RPMI7951 (cell line): ENCODE data around the gene CCNK. TPM values are rescaled to one million over a fixed set of nuclear protein-coding genes. Genes with fewer than 3 reads are reported as not detected.
A peak's percentile ranks its signal among the peaks of the same experiment; 100 is the strongest.

ENCODE experiments used
- DNase-seq: peaks from one replicate; pipeline ENCODE4 v3.0.0-alpha.2; 2012; ENCODE audit warnings: low read depth
- total RNA-seq: library from RNA; depleted of rRNA; stranded (reverse); fragments of >200 nt; shearing (Covaris generic); gene quantifications from 2 replicates; pipeline ENCODE4 v1.2.3, GENCODE V29; 2014

CCNK gene
- total RNA-seq, 1 experiment from 2014 or later, result 15.7 TPM

GRCh38 chr14:99466758-99467157, 14.5 kb upstream of the CCNK start:
- no peak for DNase-seq

GRCh38 chr14:99467336-99468078, 13.7 kb upstream of the CCNK start:
- DNase-seq, result no peak

- no peak for DNase-seq
Measured at GRCh38 chr14:99468081-99468480, 13.1 kb upstream of the CCNK start.

DNA sequence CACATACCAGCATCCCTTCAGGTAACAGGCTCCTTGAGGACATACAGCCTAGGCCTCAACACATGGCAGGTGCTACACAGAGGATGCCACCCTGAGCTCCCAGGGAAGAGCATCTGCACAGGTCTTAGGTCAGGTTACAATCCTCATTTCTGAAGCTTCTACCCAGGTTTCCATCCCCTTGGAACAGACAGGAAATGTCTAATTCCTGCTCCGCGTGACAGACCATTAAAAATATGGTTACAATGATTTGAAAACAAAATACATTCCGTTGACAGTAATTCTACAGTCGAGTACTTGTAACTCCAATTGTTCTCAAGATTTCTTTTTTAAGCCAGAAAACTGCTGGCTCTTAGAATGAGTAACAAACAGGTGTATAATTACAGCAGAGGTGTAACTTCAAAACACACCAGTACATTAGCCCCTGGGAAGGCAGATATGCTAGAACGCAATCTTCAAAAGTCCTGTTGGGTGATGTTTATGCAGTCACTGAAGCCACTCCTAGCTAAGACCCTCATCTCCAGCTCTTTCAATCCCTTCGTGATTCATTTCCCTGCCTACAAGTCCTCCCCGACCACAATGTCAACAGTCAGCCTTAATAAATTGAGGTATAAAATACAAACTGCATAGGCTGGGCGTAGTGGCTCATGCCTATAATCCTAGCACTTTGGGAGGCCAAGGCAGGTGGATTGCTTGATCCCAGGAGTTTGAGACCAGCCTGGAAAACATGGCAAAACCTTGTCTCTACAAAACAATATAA, 12.2 kb upstream of the CCNK start:
- DNase-seq, result no peak

DNA sequence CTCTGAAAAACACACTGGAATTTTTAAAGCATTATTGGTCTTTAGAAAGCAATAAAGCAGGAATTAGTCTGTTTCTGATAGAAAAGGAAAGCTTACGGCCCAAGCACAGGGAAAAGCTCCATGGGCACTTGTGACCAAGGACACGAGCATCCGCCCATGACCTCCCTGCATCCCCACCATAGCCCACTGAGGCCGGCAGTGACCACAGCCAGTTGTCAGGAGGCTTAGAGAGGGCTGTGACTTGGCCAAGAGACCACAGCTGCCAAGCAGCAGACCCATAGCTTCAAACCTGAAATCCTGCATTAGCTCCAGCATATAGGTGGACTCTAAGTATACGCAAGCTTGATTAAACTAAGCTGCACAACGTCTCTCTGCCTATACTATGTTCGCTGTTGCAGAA, 9.5 kb upstream of the CCNK start:
- DNase-seq, result no peak

- no peak for DNase-seq
Measured at GRCh38 chr14:99472937-99473336, 8.3 kb upstream of the CCNK start.

DNA sequence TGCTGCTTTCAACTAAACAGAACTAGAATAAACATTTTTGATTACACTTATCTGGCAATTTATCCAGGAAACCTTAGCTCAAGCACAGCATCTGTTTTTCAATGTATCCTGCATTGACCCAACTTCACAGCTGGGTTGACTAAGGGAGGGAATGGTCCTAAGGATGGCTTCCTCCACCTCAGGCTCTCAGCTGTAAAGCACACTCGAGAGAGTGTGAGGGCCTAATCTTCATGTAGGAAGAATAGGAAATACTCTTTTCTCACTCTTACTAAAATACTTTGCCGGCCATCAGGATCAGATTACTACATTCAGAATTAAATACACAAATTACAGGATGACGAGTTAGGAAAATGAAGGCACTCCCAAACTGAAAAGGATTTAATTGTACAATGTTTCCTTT, 7.8 kb upstream of the CCNK start:
- no peak for DNase-seq

DNA sequence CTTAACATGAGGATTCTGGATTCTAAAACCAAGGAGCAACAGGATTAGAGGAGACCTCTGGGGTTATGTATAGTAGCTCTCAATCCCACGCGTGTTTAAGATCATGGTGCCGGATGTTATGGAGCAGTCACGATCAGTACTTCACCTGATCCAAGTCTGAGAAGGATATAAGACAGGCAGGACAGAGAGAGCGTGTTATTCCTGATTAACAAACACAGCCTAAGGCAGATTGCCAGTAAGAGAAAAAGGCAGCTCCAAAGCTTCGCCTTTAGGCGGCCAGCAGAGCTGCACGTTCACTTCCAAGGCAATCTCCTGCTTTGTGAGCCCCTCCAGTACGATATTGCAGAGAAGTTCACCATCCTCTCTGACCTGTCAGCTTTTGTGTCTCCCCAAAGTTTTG, 6.0 kb upstream of the CCNK start:
- peak; percentile 24 for DNase-seq

DNA sequence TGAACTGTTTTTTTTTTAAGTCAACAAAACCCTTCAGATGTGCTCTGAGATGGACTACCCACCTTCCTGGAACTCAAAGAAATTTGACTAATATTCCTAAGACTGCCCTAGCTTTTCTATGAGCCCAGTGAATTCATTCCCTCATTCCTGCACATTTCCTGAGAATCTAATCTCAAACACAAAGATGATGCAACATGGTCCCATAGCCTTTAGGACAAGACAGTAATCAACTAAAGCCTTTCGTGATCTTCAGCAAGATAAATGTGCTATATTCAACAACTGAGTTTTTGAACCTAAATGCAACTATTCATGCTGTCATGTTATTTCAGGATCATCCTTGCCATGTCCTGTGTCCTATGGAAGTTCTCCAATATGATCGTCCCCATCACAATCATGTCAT, 5.5 kb upstream of the CCNK start:
- DNase-seq, result no peak

- peak; percentile 18 for DNase-seq
Measured at GRCh38 chr14:99476864-99477263, 4.3 kb upstream of the CCNK start.

- no peak for DNase-seq
Measured at GRCh38 chr14:99478128-99478527, 3.1 kb upstream of the CCNK start.

- no peak for DNase-seq
Measured at GRCh38 chr14:99479160-99479905, 1.9 kb upstream of the CCNK start.

GRCh38 chr14:99479906-99480869, 1.0 kb upstream of the CCNK start, which contains the start of gene SETD3:
SETD3 (minus strand) TSS chr14:99480859; CDS start chr14:99465805, 15,054 bp downstream.
- peak; percentile 63 for DNase-seq

GRCh38 chr14:99481745-99482099, 513 bp downstream of the CCNK start:
- peak; percentile 29 for DNase-seq

DNA sequence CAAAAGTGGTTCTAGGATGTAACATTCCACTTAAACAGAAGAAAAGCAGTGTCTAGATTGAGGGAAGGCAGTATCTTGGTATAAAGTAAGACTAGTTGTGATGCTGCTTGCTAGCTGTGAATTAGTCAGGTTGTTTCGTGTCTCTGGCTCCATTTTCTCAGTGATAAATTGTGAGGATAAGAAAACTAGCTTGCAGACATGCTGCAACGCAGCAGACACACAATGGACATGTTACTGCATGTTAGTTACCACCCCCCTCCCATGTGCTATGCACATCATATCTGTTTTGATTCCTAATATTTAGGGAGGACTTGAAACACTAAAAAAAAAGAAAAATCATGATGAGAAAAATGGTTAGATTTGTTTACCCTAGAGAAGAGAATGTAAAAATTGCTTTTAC, 2.9 kb downstream of the CCNK start:
- DNase-seq, result no peak

DNA sequence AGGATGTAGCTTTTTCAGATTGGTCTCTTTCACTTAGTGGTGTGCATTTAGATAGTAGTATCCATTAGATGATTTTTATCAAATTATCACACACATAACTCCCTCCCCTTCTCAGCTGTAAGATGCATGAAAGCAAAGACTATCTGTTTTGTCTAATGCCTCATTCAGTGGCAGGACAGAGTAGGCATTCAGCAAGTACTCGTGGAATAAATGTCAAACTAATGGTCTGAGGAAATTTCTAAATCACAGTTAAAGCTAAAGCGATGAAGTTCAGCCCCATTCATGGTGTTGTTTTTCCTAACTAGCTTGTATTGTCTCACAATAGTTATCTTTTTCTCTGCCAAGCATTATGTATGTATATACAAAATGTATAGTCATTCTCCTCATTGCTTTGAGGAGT, 16.1 kb downstream of the CCNK start:
- DNase-seq, result no peak

DNA sequence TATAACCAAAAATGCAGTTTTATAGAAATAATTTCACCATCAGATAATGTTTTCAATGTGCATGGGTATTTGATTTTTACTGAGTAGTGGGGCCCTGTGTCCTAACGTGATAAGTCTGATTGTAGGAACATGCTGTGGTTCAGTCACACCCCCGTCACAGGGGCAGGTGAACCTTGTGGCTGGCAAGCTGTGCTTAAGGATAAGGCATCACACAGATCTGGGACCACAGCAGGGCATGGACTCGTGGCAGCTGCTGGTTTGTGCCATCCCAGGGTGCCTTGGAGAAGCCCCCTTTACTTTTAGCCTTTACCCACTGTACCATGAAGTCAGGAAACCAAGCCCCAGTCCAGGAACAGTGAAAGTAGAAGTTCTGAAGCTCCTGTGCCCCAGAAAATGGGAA, 16.7 kb downstream of the CCNK start:
- no peak for DNase-seq

- DNase-seq, result no peak
Measured at GRCh38 chr14:99502989-99503421, 21.8 kb downstream of the CCNK start.

GRCh38 chr14:99503848-99504453, 22.7 kb downstream of the CCNK start:
- no peak for DNase-seq

GRCh38 chr14:99505089-99505488, 23.9 kb downstream of the CCNK start:
- DNase-seq, result no peak

GRCh38 chr14:99506276-99506675, 25.1 kb downstream of the CCNK start:
- no peak for DNase-seq
